Liver (tissue), 3 donors: Measurements from ENCODE around the gene TANC1.

ENCODE experiments used
- ATF3 ChIP-seq: IDR thresholded peaks from 2 replicates; pipeline ENCODE4 v1.6.1; 2016; ENCODE audit warnings: antibody characterized with exemption
- FOXA1 ChIP-seq: IDR thresholded peaks from 2 replicates; pipeline ENCODE4 v1.6.1; 2016; ENCODE audit warnings: antibody characterized with exemption
- GABPA ChIP-seq, 2 donors: IDR thresholded peaks in 1 of 2; conservative IDR thresholded peaks in 1 of 2; 2 replicates each; pipeline ENCODE4 v1.6.1; 2016; ENCODE audit warnings: antibody characterized with exemption in 2 of 2, mild to moderate bottlenecking in 1 of 2, moderate library complexity in 1 of 2
- HNF4G ChIP-seq: IDR thresholded peaks from 2 replicates; pipeline ENCODE4 v1.6.1; 2016; ENCODE audit warnings: antibody characterized with exemption
- JUND ChIP-seq, 2 donors: IDR thresholded peaks; 2 replicates each; pipeline ENCODE4 v1.6.1; 2016; ENCODE audit warnings: antibody characterized with exemption in 2 of 2
- NR2F2 ChIP-seq: IDR thresholded peaks from 2 replicates; pipeline ENCODE4 v1.6.1; 2016; ENCODE audit warnings: antibody characterized with exemption
- RAD21 ChIP-seq, 2 donors: IDR thresholded peaks; 2 replicates each; pipeline ENCODE4 v1.6.1; 2016; ENCODE audit warnings: antibody characterized with exemption in 2 of 2, mild to moderate bottlenecking in 2 of 2
- REST ChIP-seq: IDR thresholded peaks from 2 replicates; pipeline ENCODE4 v1.6.1; 2016; ENCODE audit warnings: antibody characterized with exemption, mild to moderate bottlenecking
- RXRA ChIP-seq, 2 donors: IDR thresholded peaks; 2 replicates each; pipeline ENCODE4 v1.6.1; 2017 to 2018; ENCODE audit warnings: antibody characterized with exemption in 2 of 2, mild to moderate bottlenecking in 1 of 2
- SP1 ChIP-seq: IDR thresholded peaks from 2 replicates; pipeline ENCODE4 v1.6.1; 2018; ENCODE audit warnings: antibody characterized with exemption, mild to moderate bottlenecking
- TAF1 ChIP-seq: conservative IDR thresholded peaks from 2 replicates; pipeline ENCODE4 v1.6.1; 2016; ENCODE audit warnings: antibody characterized with exemption, mild to moderate bottlenecking
- YY1 ChIP-seq: IDR thresholded peaks from 2 replicates; pipeline ENCODE4 v1.6.1; 2016; ENCODE audit warnings: antibody characterized with exemption, mild to moderate bottlenecking
- TF ChIP-seq, protein P1 (sequence below): fragments of 150-350 bp; IDR thresholded peaks from 2 replicates; pipeline ENCODE4 v1.5.1; 2017; ENCODE audit warnings: improper control_type of control experiment, low read depth, low read length; ENCODE audit not compliant: missing input control
- TF ChIP-seq, protein P2 (sequence below): IDR thresholded peaks from 2 replicates; pipeline ENCODE4 v1.6.1; 2016; ENCODE audit warnings: antibody characterized with exemption
- donor health status: healthy.
- donor health status: healthy.

DNA sequence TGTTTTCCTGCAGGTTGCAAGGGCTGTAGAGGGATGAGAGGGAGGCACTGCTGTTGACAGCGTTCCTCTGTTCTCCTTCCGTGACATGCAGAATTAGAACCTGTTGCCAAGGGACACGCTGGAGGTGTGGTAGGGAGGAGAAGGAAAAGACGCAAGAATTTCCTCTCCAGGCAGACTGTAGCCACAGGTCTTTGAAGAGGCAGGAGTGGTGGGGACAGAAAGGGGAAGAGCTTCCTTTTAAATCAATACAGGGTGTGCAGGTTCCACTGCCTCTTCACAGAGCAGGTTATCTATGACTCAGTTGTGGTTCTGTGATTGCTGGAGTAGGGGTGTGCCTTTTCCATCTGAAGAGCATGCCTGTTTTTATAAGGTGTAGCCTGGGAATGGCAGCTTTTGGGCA is 185.0 kb downstream of the TANC1 start:
- TF ChIP-seq REST, result no peak
- TF ChIP-seq, protein P1, sequence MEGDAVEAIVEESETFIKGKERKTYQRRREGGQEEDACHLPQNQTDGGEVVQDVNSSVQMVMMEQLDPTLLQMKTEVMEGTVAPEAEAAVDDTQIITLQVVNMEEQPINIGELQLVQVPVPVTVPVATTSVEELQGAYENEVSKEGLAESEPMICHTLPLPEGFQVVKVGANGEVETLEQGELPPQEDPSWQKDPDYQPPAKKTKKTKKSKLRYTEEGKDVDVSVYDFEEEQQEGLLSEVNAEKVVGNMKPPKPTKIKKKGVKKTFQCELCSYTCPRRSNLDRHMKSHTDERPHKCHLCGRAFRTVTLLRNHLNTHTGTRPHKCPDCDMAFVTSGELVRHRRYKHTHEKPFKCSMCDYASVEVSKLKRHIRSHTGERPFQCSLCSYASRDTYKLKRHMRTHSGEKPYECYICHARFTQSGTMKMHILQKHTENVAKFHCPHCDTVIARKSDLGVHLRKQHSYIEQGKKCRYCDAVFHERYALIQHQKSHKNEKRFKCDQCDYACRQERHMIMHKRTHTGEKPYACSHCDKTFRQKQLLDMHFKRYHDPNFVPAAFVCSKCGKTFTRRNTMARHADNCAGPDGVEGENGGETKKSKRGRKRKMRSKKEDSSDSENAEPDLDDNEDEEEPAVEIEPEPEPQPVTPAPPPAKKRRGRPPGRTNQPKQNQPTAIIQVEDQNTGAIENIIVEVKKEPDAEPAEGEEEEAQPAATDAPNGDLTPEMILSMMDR, result no peak
- TF ChIP-seq TAF1, result no peak
- no peak for TF ChIP-seq SP1
- TF ChIP-seq RXRA (IDR thresholded peaks at IDR 0.05), result no peak
- no peak for TF ChIP-seq YY1
- no peak for TF ChIP-seq NR2F2
- no peak for TF ChIP-seq ATF3
- TF ChIP-seq JUND (IDR thresholded peaks at IDR 0.05), result no peak
- TF ChIP-seq, protein P2, sequence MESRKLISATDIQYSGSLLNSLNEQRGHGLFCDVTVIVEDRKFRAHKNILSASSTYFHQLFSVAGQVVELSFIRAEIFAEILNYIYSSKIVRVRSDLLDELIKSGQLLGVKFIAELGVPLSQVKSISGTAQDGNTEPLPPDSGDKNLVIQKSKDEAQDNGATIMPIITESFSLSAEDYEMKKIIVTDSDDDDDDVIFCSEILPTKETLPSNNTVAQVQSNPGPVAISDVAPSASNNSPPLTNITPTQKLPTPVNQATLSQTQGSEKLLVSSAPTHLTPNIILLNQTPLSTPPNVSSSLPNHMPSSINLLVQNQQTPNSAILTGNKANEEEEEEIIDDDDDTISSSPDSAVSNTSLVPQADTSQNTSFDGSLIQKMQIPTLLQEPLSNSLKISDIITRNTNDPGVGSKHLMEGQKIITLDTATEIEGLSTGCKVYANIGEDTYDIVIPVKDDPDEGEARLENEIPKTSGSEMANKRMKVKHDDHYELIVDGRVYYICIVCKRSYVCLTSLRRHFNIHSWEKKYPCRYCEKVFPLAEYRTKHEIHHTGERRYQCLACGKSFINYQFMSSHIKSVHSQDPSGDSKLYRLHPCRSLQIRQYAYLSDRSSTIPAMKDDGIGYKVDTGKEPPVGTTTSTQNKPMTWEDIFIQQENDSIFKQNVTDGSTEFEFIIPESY, result no peak
- no peak for TF ChIP-seq RAD21 (IDR thresholded peaks at IDR 0.05)
- TF ChIP-seq GABPA (IDR thresholded peaks at IDR 0.05 in 1 of 2, conservative IDR thresholded peaks at IDR 0.05 in 1 of 2), result no peak
- no peak for TF ChIP-seq FOXA1
- no peak for TF ChIP-seq HNF4G
